Right lobe of liver (tissue), 6 donors: ENCODE data around the gene LZTFL1. TPM values are rescaled to one million over a fixed set of nuclear protein-coding genes. Genes with fewer than 3 reads are reported as not detected.

Experiments
- ATAC-seq, 4 donors: fragments of 200-7000 bp; cut with Tn5 transposase; one replicate each; pipeline ENCODE4 v1.9.1; 2020; ENCODE audit warnings: mild to moderate bottlenecking in 4 of 4, moderate library complexity in 4 of 4
- DNase-seq, 3 donors: peaks; one replicate each; pipeline ENCODE4 v3.0.0-alpha.2; 2020
- H3K27ac ChIP-seq, 3 donors: fragments of 200-600 bp; one replicate each; pipeline ENCODE4 v1.8.0; 2022
- H3K27me3 ChIP-seq, 2 donors: fragments of 200-600 bp; one replicate each; pipeline ENCODE4 v1.8.0; 2022
- H3K36me3 ChIP-seq, 4 donors: fragments of 200-600 bp; sonication (generic) in 1 of 4; one replicate each; pipeline versions ENCODE4 v1.5.1 to v1.8.0; 2017 to 2022; ENCODE audit warnings: control low read depth in 1 of 4
- H3K4me1 ChIP-seq, 4 donors: fragments of 200-600 bp; sonication (generic) in 1 of 4; one replicate each; pipeline versions ENCODE4 v1.5.1 to v1.8.0; 2017 to 2022; ENCODE audit warnings: control low read depth in 1 of 4
- H3K4me3 ChIP-seq, 3 donors: fragments of 200-600 bp; one replicate each; pipeline ENCODE4 v1.8.0; 2022
- H3K9me3 ChIP-seq, 4 donors: fragments of 200-600 bp; sonication (generic) in 1 of 4; one replicate each; pipeline versions ENCODE4 v1.5.1 to v1.8.0; 2017 to 2022; ENCODE audit warnings: control low read depth in 1 of 4
- CTCF ChIP-seq, 4 donors: fragments of 200-600 bp in 3 of 4; fragments of 450-650 bp in 1 of 4; IDR thresholded peaks; one replicate each; pipeline versions ENCODE4 v1.5.1 to v1.8.0; 2016 to 2022; ENCODE audit warnings: antibody characterized with exemption in 4 of 4, mild to moderate bottlenecking in 2 of 4
- POLR2A ChIP-seq: fragments of 450-650 bp; IDR thresholded peaks from one replicate; pipeline ENCODE4 v1.6.1; 2017; ENCODE audit warnings: antibody characterized with exemption, mild to moderate bottlenecking
- WGBS: methylation state at CpG from one replicate; pipeline ENCODE4 v1.1.6; 2018; ENCODE audit warnings: low coverage, low lambda C conversion rate; ENCODE audit not compliant: insufficient coverage; ENCODE audit errors: missing lambda C conversion rate; 5-methylcytosine and 5-hydroxymethylcytosine counted together
- intact Hi-C, 2 donors: fragments of 100-400 bp; cut with DNase I; formaldehyde crosslinking; loops; one replicate each; pipeline versions ENCODE4 v1.11.2 to v1.14.1; 2022
- total RNA-seq, 6 experiments: library from RNA; depleted of rRNA in 2 of 6; stranded (reverse); fragments of >200 nt in 2 of 6; fragmentation: NEBNext Ultra II Directional in 3 of 6; extraction: Animal tissue kit (Norgen Biotek cat#: 25700) in 3 of 6; gene quantifications; one replicate each; pipeline versions ENCODE4 v1.1.0 to v1.2.4, GENCODE V29; 2016 to 2023
- donor health status: DM: no; HTN: yes; CAD: no.
- donor health status: DM: no; HTN: no; CAD: no.
- donor health status: DM: no; HTN: no; CAD: no.
- donor health status: DM: no; HTN: yes; CAD: no.
- donor health status: DM: no; HTN: yes; CAD: no.

The LZTFL1 gene
- total RNA-seq, 6 experiments from 2014 or later, result 2.6 to 12.8 (median 6.0) TPM

DNA sequence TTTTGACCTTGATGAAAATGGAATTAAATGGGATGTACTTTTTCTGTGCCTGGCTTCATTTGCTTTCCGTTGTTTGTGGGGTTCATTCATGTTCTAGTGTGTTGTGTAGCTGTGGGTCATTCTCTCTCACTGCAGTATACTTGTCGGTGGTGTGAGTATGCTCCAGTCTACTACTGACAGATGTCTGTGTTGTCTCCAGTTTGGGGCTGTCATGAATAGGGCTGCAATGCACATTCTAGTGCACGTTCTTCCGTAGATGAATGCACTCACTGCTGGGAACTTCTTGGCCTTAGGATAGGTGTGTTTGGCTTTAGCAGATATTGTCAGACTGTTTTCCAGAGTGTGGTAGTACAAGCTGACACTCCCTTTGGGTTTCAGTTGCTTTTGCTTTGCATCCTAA, 43.9 kb downstream of the LZTFL1 start:
- Histone ChIP-seq H3K4me3 (no peak overlapping the region), H3K4me1 (peaks cover 0 to 11% (median 0%) of the 10 kb centered on the region in 4 donors), H3K9me3 (no peaks in the 10 kb centered on the region), H3K27me3 (peaks cover 12 to 20% of the 10 kb centered on the region in 2 donors), H3K27ac (no peak overlapping the region), H3K36me3 (no peaks in the 10 kb centered on the region)
- no peak for ATAC-seq
- no peak for TF ChIP-seq CTCF (IDR thresholded peaks at IDR 0.05)
- WGBS, result 42% methylated on average over 3 of the region's 4 CpGs
- DNase-seq, result no peak
- intact Hi-C loops, result no loop called here

GRCh38 chr3:45796902-45797637, 44.8 kb downstream of the LZTFL1 start:
- peaks cover 12 to 20% of the 10 kb centered on the region in 2 donors for H3K27me3 ChIP-seq

GRCh38 chr3:45795882-45796765, 45.8 kb downstream of the LZTFL1 start, which contains the start of gene SLC6A20:
SLC6A20 (minus strand) TSS chr3:45796536; CDS start chr3:45796419, 117 bp downstream.
- no peak for TF ChIP-seq POLR2A
- no peak for TF ChIP-seq CTCF (IDR thresholded peaks at IDR 0.05)
- intact Hi-C loops, result no loop called here
- Histone ChIP-seq H3K9me3 (no peaks in the 10 kb centered on the region), H3K27ac (no peak within 1 kb of the TSS), H3K27me3 (peaks cover 12 to 20% of the 10 kb centered on the region in 2 donors), H3K4me1 (peaks cover 0 to 11% (median 0%) of the 10 kb centered on the region in 4 donors), H3K36me3 (no peaks in the 10 kb centered on the region), H3K4me3 (peak within 1 kb of the TSS; percentile 18 to 47 (median 35))
- 3% methylated on average over 19 of the region's 91 CpGs for WGBS
- DNase-seq (no peak), ATAC-seq (peak; percentile 10 to 42 (median 24))

More at GRCh38 chr3:45796902-45797637, 44.8 kb downstream of the LZTFL1 start:
- Histone ChIP-seq H3K4me3 (no peak overlapping the region), H3K36me3 (no peaks in the 10 kb centered on the region), H3K4me1 (peaks cover 0 to 11% (median 0%) of the 10 kb centered on the region in 4 donors), H3K27ac (no peak overlapping the region), H3K9me3 (no peaks in the 10 kb centered on the region)
- DNase-seq (no peak), ATAC-seq (no peak)
- intact Hi-C loops, result no loop called here
- TF ChIP-seq POLR2A (no peak), CTCF (IDR thresholded peaks at IDR 0.05) (no peak)
- WGBS, result 51% methylated on average over 9 of the region's 13 CpGs

- TF ChIP-seq POLR2A (no peak), CTCF (IDR thresholded peaks at IDR 0.05) (no peak)
- Histone ChIP-seq H3K4me1 (peaks cover 0 to 11% (median 0%) of the 10 kb centered on the region in 4 donors), H3K36me3 (no peaks in the 10 kb centered on the region), H3K27ac (no peak overlapping the region), H3K4me3 (no peak overlapping the region), H3K9me3 (no peaks in the 10 kb centered on the region), H3K27me3 (peaks cover 12 to 20% of the 10 kb centered on the region in 2 donors)
- WGBS, result 26% methylated on average over 14 of the region's 14 CpGs
- no peak for DNase-seq
- ATAC-seq, result no peak
- intact Hi-C loops, result no loop called here
Measured at GRCh38 chr3:45795509-45795881, 46.4 kb downstream of the LZTFL1 start.
